ENCODE results near the gene CYP2B6. TPM values are rescaled to one million over a fixed set of nuclear protein-coding genes. Genes with fewer than 3 reads are reported as not detected.
"Not testable (repeated sequence)": the region's sequence is repeated elsewhere in the genome, so short reads cannot be mapped to it uniquely, and the experiment has no call there.

CYP2B6 gene
- total RNA-seq, 2 donors from 2014 or later = not detected

- DNase-seq (ENCODE audit: low spot score) = no peak
- WGBS = 72% methylated on average over 4 of the region's 4 CpGs
- H3K27ac ChIP-seq = no peak overlapping the region
- H3K4me3 ChIP-seq = no peak overlapping the region
- no peaks in the 10 kb centered on the region for H3K27me3 ChIP-seq (replicated peaks; ENCODE audit: insufficient read depth)
- H3K4me1 ChIP-seq (replicated peaks) = no peaks in the 10 kb centered on the region
- no peaks in the 10 kb centered on the region for H3K9me3 ChIP-seq
- no peaks in the 10 kb centered on the region for H3K36me3 ChIP-seq
- intact Hi-C loops (cut with DNase I) = loop anchor here (10.0 kb wide), 1 partner anchor 169 kb away; no protein-coding TSS in a partner anchor
- TF ChIP-seq POLR2A (IDR thresholded peaks at IDR 0.05) (no peak), POLR2AphosphoS5 (IDR thresholded peaks at IDR 0.05) (no peak), CTCF (IDR thresholded peaks at IDR 0.05) (no peak)
Observed at GRCh38 chr19:40976134-40976533, 14.9 kb upstream of the CYP2B6 start.

- no peaks in the 10 kb centered on the region for H3K36me3 ChIP-seq
- H3K27me3 ChIP-seq (replicated peaks; ENCODE audit: insufficient read depth) = no peaks in the 10 kb centered on the region
- H3K27ac ChIP-seq = no peak overlapping the region
- intact Hi-C loops (cut with DNase I) = loop anchor here (10.0 kb wide), 1 partner anchor 168 kb away; no protein-coding TSS in a partner anchor
- no peak overlapping the region for H3K4me3 ChIP-seq
- 87% methylated on average over 4 of the region's 4 CpGs for WGBS
- DNase-seq (ENCODE audit: low spot score) = no peak
- H3K9me3 ChIP-seq = no peaks in the 10 kb centered on the region
- no peaks in the 10 kb centered on the region for H3K4me1 ChIP-seq (replicated peaks)
- no peak for TF ChIP-seq CTCF (IDR thresholded peaks at IDR 0.05)
- TF ChIP-seq POLR2A (IDR thresholded peaks at IDR 0.05) = no peak
- no peak for TF ChIP-seq POLR2AphosphoS5 (IDR thresholded peaks at IDR 0.05)
Observed at GRCh38 chr19:40976724-40977123, 14.4 kb upstream of the CYP2B6 start.

- not testable (repeated sequence) for H3K4me3 ChIP-seq; H3K27me3 ChIP-seq (replicated peaks; ENCODE audit: insufficient read depth); H3K4me1 ChIP-seq (replicated peaks); H3K9me3 ChIP-seq; H3K27ac ChIP-seq; DNase-seq (ENCODE audit: low spot score); H3K36me3 ChIP-seq
- WGBS = 75% methylated on average over 4 of the region's 4 CpGs
- intact Hi-C loops (cut with DNase I) = loop anchor here (10.0 kb wide), 1 partner anchor 165 kb away; no protein-coding TSS in a partner anchor
Observed at GRCh38 chr19:40979759-40980158, 11.3 kb upstream of the CYP2B6 start.

GRCh38 chr19:40980743-40981442 lies 10.2 kb upstream of the CYP2B6 start:
- H3K9me3 ChIP-seq; H3K4me1 ChIP-seq (replicated peaks); intact Hi-C loops (cut with DNase I); H3K36me3 ChIP-seq; DNase-seq (ENCODE audit: low spot score); H3K4me3 ChIP-seq; H3K27ac ChIP-seq; H3K27me3 ChIP-seq (replicated peaks; ENCODE audit: insufficient read depth): not testable (repeated sequence)
- 21% methylated on average over 2 of the region's 2 CpGs for WGBS

- WGBS = 44% methylated on average over 4 of the region's 4 CpGs
- Histone ChIP-seq H3K36me3 (no peaks in the 10 kb centered on the region), H3K27ac (no peak overlapping the region), H3K4me3 (no peak overlapping the region), H3K4me1 (replicated peaks) (no peaks in the 10 kb centered on the region), H3K27me3 (replicated peaks; ENCODE audit: insufficient read depth) (no peaks in the 10 kb centered on the region), H3K9me3 (no peaks in the 10 kb centered on the region)
- intact Hi-C loops (cut with DNase I) = no loop called here
- DNase-seq (ENCODE audit: low spot score) = no peak
- TF ChIP-seq POLR2AphosphoS5 (IDR thresholded peaks at IDR 0.05) (no peak), CTCF (IDR thresholded peaks at IDR 0.05) (no peak), POLR2A (IDR thresholded peaks at IDR 0.05) (no peak)
Observed at GRCh38 chr19:40981591-40981990, 9.5 kb upstream of the CYP2B6 start.

GRCh38 chr19:40982594-40983101 lies 8.4 kb upstream of the CYP2B6 start:
- no peaks in the 10 kb centered on the region for H3K36me3 ChIP-seq
- intact Hi-C loops (cut with DNase I) = no loop called here
- H3K9me3 ChIP-seq = no peaks in the 10 kb centered on the region
- 26% methylated on average over 3 of the region's 3 CpGs for WGBS
- no peak for TF ChIP-seq POLR2AphosphoS5 (IDR thresholded peaks at IDR 0.05)
- no peak for TF ChIP-seq POLR2A (IDR thresholded peaks at IDR 0.05)
- TF ChIP-seq CTCF (IDR thresholded peaks at IDR 0.05) = no peak
- H3K4me3 ChIP-seq = no peak overlapping the region
- no peak for DNase-seq (ENCODE audit: low spot score)
- no peaks in the 10 kb centered on the region for H3K4me1 ChIP-seq (replicated peaks)
- no peaks in the 10 kb centered on the region for H3K27me3 ChIP-seq (replicated peaks; ENCODE audit: insufficient read depth)
- H3K27ac ChIP-seq = no peak overlapping the region

All from prostate gland (tissue), 2 donors.